SW 1271 (cell line): Measurements from ENCODE around the gene KRTAP5-1.

Source experiments
- DNase-seq, 2 experiments: peaks; one replicate each; lab custom pipeline; 2025; lab: John Stamatoyannopoulos, UW

Gene KRTAP5-1

DNA sequence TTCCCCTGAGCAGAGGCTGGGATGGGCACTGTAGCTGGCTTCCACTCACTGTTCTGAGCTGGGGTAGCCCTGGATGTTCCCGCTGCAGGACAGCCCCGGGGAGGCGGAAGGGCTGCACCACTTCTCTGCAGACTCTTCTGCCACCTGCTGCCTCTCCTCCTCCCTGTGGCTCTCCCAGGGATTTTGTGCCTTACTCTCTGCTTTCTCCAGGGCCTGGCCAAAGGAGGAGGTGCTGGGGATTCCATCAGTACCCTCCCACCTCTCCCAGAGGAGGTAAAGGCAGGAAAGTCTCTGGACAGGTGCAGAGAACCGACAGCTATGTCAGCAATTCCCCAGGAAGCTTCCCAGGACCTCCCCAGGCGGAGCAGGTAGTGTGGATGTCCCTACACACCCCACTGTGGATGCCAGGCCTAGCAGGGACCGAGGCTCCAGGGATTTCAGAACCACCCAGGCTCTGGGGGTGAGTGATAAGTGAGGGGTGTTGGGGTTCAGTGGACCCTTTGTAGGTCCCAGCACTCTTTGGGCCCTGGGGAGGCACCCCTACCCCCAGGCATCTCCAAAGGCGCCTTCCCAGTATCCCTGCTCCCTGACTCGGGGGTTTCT, 24.3 kb downstream of the KRTAP5-1 start:
- peak in 1 of 2 experiments; percentile 10 for DNase-seq

DNA sequence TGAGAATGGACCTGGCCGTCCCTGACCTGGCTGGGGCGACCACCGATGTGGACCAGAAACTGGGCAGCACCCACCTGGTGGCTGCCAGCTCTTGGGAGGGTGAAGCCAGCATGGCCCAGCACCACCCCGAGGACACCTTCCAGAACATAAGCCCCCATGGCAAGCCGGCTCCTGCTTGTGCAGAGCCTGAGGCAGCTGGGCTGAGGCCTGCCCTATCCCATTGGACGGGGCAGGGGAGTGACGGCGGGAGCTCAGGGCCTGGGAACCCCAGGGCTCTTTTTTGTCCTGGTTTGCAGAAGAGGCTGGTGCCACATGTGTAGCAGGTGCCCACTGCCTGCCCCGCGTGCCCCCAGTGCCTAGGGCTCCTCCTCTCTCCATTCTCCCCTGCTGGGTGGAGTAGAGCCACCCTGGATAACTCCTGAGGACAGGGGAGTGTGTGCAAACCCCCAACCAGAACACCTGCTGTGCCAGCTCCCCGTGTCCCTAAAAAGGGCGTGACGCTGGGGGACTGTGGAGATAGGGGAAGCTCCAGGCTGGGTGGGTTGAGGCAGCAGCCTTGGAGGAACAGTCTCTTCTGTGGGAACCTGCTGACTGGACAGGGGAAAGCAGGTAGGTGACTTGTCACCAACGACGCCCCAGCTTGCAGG, 25.0 kb downstream of the KRTAP5-1 start:
- no peak for DNase-seq

DNA sequence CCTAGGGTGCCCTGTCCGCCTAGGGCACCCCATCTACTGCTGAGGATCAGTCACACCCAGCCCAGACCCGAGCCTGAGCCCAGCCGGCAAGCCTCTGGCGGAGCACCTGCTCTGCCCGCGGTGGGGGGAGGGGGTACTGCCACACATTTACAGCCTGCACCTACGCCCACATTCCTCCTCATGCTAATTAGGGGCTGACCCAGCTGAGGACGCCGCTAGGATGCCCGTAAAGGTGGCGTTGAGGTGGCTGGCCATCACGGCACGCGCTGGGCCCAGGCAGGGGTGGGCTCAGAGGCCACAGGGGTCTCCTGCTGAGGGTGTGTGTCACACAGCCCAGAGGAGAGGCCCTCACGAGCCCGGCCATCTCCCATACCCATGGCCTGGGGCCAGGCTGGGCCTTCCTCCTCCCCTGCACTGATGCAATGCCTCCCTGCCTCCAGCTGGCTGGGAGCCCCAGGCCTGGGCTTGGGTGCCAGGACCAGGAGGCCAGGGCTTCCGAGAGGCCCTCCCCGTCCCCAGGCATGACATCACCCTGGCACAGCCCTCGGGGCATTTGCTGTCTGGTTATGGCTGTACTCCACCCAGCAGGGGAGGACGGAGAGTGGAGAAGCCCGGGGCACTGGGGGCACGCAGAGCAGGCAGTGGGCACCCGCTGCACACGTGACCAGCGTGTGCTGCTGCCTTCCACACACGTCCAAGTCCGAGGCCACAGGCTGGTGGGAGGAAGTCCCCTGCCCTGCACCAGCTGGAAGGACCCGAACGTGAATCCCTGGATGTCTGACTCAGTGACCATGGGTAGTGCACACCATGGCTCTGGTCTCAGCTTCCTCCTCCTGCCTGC, 25.8 kb downstream of the KRTAP5-1 start:
- peak; percentile 28 to 31 for DNase-seq

DNA sequence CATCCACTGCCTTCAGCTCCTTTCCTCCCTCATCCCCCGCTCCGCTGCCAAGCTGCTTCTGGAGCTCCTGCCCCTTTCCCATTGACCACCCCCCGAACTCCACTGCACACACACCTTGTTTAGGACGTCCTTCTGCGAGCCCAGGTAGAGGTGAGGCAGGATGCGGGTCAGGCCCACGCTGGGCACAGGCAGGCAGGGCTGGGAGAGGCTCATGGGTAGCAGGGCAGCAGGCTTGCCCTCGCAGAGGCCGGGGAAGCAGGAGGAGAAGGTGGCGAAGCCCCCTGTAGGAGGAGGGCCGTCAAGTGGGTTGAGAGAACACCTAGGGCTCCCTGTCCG, 26.3 kb downstream of the KRTAP5-1 start:
- no peak for DNase-seq

DNA sequence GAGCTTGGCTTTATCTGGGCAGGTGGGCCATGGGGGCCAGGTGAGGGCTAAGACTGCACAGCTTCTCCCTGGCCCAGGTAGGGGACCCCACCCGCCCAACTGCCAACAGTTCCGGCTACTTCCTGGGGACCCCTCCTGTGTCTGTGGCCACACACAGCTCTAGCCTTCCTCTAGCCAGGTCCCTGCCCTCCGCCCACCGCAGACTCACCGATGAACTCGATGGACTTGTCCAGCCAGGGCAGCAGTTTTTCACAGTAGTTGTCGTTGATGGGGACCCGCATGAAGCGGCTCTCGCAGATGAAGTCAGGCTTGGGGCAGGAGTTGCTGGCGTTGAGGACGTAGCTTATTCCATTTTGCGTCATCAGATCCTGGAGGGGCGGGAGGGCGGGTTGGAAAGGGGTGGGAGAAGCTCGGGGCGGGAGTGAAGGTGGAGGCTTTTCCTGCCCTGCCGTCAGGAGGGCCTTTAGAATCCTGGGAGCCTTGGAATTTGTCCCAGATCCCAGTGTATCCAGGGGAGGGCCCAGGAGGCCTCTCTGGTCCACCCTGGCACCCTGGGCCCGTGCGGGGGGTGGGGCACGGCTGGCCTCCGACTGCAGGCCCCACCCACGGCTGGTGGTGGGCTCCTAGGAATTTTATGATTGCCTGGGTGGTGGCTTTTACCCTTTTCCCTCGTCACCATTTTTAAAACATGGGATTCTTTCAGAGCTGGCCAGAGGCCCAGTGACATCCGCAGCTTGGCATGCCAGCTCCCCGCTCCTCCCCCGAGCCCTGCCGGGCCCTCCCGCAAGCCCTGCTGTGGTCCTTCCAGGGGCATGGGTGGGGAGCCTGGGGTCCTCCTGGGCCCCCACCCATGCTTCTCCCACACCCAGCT, 26.9 kb downstream of the KRTAP5-1 start:
- no peak for DNase-seq

DNA sequence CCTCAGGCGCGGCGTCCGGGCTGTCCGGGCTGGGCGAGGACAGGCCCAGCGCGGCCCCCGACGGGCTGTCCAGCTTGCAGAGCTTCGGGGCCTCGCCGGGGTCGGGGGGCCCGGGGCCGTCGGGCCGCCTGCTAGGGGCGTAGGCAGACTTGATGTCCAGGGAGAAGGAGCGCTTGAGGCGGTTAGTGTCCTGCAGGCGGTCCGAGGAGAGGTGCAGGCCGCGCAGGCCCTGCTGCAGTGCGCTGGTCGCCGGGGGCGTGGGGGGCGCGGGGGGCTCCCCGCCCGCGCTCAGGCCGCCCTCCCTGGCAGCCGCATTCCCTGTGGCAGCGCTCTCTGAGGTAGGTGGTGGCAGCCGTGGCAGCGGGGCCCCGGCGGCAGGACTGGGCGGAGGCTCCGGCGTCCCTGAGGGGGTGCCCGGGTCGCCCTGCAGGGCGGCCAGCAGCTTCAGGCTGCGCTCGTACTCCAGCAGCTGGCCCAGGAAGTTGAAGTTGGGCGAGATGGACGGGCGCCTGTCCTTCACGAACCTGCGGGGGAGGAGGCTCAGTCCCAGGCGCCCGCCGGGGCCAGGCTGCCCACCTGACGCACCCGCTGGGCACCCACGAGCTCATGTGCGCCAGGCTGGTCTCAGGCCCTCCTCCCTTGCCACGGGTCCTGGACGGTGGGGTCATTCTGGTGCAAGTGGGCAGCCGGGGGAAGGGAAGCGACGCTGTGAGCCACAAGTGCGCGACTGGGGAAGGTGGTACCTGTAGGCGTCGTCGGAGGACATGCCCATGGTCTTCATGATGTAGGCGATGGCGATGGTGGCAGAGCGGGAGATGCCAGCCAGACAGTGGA, 27.8 kb downstream of the KRTAP5-1 start:
- no peak for DNase-seq

DNA sequence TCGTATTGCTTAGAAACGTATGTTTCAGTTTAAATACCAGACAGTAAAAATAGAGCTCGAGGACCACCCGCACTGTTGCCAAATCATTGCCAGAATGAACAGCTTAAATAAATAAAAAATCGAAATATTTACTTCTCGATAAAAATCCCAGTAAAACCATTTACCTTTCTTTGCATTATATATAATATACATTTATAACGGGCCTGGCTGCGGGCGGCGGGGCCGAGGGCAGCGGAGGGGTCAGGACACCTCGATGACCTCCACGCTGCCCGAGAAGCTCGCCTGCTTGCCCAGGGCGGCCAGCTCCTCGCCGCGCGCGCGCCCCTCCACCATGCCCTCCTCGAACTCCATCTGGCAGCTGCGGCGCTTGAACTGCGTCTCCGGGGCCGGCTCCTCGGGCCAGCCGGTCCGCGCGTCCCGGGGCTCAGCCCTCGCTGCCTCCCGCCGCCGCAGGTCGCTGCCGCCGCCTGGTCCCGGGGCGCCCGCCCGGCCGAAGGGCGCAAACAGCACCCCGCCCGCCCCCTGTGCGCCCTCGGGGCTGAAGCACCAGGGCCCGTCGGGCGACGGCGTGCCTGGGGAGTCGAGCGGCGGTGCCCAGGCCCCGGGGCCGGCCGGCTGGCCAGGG, 28.7 kb downstream of the KRTAP5-1 start:
- no peak for DNase-seq

DNA sequence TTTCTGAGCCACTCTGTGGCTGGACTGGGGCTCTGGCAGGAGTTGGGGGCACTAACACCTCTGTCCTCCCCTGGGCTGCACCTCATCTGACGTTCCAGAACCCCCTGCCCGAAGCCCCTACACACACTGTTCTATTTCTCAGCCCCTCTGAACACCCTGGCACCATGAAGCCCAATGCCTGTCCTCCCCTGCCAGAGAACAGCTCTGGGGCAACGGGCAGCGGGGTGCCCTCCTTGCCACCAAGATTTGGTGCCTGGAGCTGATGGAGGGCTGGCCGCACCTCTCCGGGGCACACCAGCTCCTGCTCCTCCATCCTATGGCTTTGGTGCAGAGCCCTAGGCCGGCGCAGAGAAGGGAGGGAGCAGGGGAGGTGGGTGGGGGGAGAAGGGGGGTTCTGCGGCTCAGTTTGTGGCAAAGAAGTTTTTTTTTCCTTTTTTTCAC, 29.4 kb downstream of the KRTAP5-1 start:
- no peak for DNase-seq

DNA sequence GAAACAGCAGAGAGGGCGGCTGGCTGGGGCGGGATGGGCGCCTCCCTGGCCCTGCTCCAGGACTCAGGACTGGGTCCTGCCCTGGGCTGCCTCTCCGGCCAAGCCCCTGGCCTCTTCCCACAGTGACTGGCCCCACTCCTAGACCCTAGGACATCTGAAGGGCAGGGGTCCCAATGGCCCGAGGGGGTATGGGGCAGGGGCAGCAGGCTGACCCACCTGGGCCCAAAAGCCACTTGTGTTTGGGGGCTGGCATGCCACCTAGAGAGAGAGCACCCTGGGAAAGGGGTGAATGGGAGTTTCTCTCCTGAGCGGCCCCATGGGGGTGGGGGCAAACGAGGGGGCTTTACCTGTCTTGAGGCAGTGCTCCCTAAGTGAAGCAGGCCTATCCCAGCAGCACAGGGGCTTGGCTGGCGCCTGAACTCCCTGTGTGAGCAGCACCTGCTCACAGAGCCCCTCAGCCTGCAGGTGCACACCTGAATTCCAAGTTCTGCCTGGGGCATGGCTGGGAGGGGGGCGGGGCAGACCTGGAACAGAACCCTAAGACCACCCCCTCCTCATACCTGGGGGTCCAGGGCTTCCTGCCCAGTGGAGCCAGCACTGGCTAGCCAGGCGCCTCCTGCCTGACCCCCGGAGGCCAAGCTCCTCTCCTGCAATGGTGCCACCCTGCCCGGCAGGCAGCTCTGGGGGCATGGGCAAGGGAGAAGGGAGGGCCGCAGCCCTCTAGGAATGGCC, 29.9 kb downstream of the KRTAP5-1 start:
- no peak for DNase-seq

DNA sequence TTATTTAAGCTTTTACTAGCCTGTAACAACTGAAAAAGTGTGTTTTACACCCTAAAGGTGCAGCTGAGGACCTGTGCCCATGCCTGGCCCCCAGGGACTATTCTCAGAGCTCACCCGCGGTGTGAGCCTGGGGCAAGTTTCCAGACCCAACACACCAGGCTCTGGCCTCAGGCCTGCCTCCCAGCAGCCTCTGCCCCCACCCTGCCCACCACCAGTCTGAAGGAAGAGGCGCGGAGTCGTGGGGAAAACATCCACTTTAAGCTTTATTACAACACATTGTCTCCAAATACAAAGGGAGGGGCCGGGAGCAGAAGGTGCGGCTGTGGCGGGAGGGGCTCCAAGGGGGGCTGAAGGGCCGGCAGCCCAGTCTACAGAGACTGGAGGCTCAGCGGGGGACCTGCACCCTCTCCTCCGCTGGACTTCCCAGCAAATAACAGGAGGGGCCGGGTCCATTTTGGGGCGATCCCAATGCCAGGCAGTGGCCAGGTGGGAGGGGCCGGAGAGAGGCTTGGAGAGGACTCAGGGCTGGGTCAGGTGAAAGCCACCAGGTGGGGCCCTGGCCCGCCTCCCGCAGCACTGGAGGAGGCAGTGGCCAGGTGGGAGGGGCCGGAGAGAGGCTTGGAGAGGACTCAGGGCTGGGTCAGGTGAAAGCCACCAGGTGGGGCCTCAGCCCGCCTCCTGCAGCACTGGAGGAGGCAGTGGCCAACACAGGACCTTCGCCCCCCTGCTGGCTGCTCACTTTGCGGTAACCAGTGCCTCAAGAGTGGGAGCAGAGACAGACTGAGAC, 31.1 kb downstream of the KRTAP5-1 start:
- DNase-seq, result no peak

DNA sequence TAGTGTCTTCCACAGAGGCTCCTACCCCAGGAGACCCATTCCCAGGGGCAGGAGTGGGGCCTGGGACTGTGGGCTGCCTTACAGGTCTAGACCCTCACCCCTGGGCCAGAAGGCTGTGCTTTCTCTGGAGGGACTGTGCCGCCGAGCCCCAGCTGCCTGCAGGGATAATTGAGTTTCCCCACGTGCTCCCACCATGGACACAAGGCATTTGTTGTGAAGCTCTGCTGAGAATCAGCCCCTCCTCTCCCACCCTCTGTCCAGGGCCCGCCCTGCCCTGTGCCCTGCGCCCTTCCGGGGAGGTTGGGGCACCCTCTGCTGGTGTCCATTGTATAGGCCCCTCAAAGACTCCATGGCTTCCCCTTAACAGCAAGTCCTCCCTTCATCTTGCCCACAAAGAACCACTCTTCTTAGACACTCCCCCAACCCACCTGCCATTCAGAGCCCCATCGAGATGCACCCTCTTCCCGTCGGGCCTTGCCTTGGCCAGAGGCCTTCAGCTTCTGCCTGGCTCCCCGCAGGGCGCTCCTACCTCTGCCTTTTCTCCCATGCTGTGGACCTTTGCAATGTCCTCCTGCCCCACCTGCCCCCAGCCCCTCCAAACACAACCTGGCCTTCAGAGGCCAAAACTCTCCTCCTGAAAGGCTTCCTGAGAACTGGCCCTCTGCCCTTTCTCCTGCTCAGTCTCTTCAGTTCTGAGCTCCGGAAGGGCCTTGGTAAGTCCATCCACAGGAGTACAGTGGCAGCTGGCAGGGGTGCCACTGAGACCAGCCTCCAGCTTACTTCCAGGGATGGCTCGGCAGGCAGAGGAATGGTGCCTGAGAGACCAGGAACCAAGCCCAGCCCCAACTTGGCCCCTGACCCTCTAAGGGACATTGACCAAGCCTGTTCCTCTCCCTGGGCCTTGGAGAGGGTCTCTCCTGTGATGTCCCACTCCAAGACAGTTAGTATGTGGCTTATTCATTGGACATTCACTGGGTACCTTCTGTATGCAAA, 35.4 kb downstream of the KRTAP5-1 start:
- DNase-seq, result no peak

DNA sequence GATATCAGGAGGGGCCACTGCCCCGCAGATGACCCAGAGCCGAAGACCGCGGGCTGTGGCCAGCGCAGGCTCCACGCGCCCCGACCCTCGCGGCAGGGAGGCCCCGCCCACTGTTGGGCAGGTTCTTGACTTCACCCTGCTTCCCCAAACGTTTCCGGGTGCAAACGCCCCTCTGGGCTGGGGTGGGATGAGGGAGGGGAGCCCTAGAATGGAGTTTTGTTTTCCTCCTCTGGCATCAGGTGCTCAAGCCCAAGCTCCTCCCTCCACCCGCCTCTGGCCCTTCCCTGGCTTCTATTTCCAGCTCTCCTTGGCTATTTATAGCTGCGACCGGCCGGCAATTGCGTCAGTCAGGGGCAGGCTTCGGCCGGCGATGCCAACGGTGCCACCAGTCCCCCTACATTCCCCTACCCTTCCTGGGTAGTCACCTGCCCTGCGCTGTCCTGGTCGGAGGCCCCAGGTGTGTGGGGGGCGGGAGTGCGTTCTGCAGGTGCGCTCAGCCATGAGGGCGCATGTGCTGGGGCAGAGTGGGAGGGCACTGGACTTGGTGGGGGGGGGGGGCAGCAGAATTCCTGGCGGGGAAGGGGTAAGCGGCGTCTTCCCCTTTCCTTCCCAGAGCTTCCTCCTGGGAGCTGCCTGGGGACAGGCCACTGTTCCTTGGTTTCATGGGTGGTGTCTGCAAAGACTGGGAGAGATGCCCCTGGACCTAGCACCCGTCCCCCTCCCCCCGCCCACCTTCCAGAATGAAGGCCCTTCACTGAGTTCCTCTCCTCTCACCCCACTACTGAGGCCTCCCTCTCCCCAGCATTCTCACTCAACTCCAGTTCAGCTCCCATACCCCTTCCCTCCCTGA, 36.6 kb downstream of the KRTAP5-1 start:
- peak; percentile 35 to 39 for DNase-seq

DNA sequence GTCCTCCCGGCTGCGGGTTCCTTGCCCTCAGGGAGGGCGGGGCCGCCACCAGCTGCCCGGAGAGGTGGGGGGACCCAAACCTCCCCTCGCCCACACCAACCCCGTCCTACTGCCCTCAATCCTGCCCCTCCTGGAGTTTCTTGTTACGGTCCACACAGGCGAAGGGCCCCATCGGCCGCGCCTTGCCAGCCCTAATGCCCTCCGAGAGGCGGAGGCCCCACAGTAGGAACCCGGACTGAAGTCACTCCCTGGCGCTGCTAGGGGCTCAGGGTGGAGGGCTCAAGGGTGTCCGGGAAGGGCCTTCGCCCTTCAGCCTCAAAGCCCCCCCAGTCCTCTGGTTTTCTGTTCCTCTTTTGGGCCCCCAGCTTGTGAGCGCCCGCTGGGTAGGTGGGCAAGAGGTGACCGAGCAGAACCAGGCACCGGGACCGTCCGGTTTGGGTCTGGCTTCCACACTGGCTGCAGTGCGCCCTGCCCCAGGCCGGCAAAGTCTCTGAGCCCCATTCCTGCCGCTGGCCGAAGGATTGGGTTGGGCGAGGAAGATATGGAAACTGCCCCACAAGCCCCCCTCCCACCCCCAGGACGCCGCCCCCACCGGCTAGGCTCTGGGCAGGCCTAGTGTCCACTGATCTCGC, 37.5 kb downstream of the KRTAP5-1 start:
- DNase-seq, result no peak

DNA sequence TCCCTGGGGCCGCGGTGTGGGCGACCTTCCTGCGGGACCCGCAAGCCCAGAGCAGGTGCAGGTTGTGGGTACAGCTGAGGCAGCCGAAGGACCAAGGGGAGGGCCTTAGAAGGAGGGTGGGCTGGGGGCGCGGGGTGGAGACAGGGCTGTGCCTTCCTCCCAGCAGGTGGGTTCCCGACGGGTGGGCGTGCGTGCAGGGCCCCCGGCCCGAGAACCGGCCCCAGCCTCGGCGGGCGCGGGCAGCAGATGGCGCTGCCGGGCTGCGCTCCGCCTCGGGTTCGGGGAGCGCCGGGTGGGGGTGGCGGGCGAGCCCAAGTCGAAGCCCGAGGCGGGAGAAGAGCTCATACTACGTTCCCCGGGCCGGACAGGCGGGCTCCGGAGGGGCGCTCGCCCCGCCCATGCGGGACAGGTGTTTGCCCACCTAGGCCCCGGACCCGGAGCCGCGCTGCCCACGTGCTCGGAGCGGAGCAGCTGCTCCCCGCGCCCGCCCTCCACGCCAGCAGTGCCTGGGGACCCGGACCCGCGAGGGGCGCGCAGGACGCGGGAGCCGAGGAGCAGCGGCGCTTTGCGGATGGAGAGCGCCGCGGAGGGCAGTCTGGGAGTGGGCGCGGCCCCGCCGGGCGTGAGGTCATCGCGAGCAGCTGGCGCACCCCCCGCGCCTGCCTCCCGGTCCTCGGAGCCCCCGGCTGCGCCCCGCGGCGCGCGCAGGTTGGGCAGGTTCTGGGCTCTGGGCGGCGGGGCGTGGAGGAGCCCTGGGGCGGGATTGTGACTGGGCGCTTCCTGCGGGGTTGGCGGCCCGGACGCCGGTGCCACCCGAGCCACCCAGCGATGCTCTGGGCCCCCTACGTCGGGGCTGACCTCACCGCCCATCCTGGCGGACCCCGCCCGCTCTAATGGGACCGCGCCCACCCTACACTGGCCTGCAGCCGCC, 38.3 kb downstream of the KRTAP5-1 start:
- peak in 1 of 2 experiments; percentile 22 for DNase-seq

DNA sequence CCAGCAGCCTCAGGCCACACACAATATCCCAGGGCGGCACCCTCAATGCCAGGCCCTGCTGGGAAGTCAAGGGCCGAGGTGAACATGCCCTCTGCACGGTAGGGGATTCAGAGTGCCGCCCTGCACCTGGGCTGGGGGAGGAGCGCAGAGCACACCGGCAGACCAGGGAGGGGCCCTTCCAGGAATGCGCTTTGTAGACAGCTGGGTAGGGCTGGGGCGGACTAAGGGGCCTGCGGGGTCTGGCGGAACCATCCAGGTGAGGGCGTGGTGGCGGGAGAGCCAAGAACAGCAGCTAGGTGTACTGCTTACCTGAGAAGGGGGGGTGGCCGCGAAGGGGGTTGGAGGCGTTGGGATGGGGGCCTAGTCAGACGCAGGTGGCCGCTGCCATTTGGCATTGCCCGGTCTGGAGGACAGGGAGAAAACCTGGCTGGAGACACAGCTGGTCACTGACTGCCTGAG, 39.0 kb downstream of the KRTAP5-1 start:
- DNase-seq, result no peak
